ENCODE data around the gene TNFAIP8L3.

- TF ChIP-seq, protein P1, sequence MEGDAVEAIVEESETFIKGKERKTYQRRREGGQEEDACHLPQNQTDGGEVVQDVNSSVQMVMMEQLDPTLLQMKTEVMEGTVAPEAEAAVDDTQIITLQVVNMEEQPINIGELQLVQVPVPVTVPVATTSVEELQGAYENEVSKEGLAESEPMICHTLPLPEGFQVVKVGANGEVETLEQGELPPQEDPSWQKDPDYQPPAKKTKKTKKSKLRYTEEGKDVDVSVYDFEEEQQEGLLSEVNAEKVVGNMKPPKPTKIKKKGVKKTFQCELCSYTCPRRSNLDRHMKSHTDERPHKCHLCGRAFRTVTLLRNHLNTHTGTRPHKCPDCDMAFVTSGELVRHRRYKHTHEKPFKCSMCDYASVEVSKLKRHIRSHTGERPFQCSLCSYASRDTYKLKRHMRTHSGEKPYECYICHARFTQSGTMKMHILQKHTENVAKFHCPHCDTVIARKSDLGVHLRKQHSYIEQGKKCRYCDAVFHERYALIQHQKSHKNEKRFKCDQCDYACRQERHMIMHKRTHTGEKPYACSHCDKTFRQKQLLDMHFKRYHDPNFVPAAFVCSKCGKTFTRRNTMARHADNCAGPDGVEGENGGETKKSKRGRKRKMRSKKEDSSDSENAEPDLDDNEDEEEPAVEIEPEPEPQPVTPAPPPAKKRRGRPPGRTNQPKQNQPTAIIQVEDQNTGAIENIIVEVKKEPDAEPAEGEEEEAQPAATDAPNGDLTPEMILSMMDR (IDR thresholded peaks at IDR 0.05): no peak
- TF ChIP-seq ZFX (IDR thresholded peaks at IDR 0.05; ENCODE audit: borderline replicate concordance): no peak
These were observed 87.5 kb downstream of the TNFAIP8L3 start for GRCh38 chr15:51007131-51007666.
